NCI-H1694 (cell line): ENCODE data around the gene MRPL49.
A peak's percentile ranks its signal among the peaks of the same experiment; 100 is the strongest.
"Not testable (repeated sequence)": the region's sequence is repeated elsewhere in the genome, so short reads cannot be mapped to it uniquely, and the experiment has no call there.

Source experiments
- DNase-seq: peaks from one replicate; lab custom pipeline; 2025; lab: John Stamatoyannopoulos, UW

The MRPL49 gene

GRCh38 chr11:65117206-65118096 is 4.7 kb upstream of the MRPL49 start, which contains the start of gene ZNHIT2:
Gene ZNHIT2, minus strand, starts transcription at chr11:65117701. Its CDS starts 48 bp downstream, at chr11:65117653.
- peak; percentile 95 for DNase-seq

GRCh38 chr11:65118097-65118837 is 3.9 kb upstream of the MRPL49 start:
- no peak for DNase-seq

DNA sequence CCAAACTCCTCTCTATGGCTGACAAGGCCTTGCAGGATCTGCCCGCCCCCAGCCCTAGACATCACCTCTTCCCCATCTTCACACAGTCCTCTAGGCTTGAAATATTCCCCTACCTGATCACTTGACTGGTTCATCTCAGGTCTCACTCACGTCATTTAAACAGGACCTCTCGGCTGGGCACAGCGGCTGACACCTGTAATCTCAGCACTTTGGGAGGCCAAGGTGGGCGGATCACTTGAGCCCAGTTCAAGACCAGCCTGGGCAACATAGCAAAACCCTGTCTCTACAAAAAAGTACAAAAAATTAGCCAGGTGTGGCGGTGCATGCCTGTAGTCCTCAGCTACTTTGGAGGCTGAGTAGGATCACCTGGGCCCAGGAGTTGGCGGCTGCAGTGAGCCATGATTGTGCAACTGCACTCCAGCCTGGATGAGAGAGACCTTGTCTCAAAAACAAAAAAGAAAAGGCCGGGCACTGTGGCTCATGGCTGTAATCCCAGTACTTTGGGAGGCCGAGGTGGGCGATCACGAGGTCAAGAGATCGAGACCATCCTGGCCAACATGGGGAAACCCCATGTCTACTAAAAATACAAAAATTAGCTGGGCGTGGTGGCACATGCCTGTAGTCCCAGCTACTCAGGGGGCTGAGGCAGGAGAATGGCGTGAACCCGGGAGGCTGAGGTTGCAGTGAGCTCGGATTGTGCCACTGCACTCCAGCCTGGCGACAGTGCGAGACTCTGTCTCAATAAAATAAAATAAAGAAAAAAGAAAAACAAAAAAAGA is 3.0 kb upstream of the MRPL49 start:
- DNase-seq = not testable (repeated sequence)

GRCh38 chr11:65119670-65119995 is 2.5 kb upstream of the MRPL49 start:
- no peak for DNase-seq

DNA sequence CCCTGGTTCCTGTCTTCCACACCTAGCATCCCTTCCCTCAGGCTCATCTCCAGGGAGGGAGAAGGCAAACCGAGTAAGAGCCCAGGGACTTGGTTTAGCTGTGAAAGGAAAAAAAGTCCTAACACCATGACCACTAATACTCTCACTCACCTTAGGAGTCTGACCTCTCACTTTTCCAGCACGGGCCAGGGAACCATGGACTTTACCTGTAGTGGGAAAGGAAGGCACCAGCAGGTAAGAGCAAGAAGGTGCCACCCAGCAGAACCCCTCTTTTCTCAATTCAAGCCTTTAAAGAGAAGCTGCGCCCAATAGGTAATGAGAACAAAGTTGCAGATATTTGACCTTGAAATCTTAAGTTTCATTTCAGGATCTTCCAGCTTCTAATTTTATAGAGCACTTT is 1.3 kb upstream of the MRPL49 start:
- DNase-seq = no peak

- no peak for DNase-seq
Observed at GRCh38 chr11:65121447-65121864, 665 bp upstream of the MRPL49 start.

DNA sequence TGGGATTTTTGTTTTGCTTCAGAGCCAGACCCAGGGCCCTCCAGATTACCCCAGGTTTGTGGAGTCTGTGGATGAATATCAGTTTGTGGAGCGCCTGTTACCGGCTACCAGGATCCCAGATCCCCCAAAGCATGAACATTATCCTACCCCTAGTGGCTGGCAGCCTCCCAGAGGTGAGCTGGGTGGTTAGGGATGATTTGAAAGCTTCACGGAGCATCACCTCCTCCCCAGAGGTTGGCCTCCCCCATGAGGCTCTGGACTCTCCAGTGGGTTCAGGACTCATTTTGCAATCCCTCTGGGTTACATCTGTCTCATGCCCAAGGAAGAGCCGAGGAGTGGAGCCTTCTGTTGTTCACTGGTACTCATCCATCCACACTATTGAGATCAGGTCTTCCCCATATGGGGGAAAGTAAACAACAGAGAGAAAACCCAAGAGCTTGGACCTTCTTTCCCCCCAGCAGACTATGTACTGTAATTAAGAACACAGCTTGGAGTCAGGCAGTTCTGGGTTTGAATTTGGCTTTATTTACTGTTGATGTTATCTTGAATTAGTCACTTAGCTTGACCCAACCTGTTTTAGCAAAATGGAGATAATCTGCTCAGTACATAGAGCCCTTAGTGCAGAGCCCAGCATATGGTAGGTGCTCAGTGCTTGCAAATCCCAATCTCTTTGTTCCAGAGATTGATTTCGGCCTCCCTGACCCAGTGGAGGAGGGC is 2.5 kb downstream of the MRPL49 start:
- DNase-seq = no peak

GRCh38 chr11:65125197-65126056 is 3.3 kb downstream of the MRPL49 start:
- no peak for DNase-seq

GRCh38 chr11:65126624-65127274 is 4.6 kb downstream of the MRPL49 start:
- no peak for DNase-seq

DNA sequence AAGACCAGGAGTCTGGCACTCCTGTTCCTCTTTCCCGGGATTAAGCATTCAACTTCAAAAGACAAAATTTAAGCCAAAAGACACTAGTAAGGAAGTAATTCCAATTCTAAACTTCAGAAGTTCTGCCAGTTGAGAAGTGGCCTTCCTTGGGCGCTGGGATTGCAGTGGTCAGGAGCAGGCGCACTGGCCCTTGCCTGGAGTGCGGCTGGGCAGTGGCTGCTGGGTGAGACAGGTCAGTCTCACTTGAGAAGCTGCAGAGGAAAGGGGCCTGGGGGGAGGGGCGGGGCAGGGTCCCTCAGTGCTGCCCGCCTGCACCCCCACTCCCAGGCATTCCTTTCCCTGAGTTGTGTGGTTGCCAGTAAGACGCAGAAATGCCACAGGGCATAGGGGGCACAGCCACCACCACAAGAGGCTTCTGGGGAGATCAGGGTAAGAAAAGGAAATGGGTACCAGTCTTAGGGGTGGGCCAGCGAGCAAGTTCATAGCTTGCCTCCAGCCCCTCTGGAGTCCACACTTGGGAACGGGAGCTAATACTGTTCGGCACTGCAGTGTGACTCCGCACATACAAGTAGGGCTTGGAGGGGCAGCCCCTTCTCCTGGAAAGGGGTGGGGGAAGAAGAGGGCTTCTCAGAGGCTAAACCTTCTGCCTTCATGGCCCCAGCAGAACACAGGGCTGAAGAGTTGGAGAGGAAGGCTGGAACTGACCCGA is 5.5 kb downstream of the MRPL49 start:
- DNase-seq = no peak

GRCh38 chr11:65128182-65129145 is 6.3 kb downstream of the MRPL49 start:
- no peak for DNase-seq

GRCh38 chr11:65129649-65130441 is 7.7 kb downstream of the MRPL49 start:
- no peak for DNase-seq

GRCh38 chr11:65130631-65131416 is 8.7 kb downstream of the MRPL49 start:
- DNase-seq = no peak

DNA sequence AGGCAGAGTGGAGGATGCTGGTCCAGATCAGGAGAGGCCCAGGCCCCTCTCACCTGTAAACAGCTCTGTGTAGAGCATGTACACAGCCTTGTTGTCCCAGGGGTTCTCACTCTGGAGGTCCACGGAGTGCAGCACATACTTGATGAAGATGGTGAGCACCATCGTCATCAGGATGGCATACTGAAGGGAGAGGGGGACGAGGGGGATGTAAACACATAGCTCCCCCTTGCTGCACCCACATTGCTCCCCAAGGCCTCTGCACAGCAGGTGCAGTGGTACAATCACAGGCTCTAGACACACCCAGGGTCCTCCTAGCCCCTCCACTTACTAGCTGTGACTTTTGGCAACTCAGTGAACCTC is 9.3 kb downstream of the MRPL49 start:
- DNase-seq = no peak

GRCh38 chr11:65131895-65132237 is 9.7 kb downstream of the MRPL49 start:
- DNase-seq = no peak

DNA sequence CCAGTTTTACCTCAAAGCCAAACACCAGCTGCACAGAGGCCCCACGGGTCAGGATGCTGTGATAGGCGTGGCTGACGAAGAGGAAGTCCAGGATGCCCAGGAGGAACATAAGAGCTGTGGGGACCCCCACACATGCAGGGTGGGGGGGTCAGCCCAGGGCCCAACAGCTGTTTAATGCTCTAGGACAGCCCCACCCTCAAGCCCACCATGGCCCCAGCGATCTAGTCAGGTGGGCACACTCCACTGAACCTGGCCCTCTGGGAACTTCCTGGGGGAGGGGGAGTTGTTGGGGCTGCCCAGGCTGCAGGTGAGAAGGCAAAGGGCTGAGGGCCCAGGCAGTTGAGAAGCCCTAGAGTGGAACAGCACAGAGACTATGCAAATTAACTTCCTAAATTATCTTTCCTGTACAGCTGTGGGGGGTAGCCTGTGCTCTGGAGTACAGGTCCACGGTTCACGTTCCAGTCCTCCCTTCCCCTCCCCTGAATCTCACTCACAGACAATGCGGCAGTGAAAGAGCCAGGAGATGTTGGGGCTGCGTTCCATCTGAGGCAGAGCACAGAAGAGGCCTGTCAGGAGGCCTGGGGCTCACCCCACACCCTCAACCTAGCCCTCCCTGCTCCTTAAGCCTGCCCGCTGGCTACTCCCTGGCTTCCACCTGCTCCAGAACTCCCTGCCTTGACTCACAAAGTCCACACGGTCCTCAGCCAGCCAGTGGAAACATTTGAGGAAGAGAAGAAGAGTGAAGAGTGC is 10.3 kb downstream of the MRPL49 start:
- no peak for DNase-seq
